GM23248 (cell line): Measurements from ENCODE around the gene FAM209A.

Experiments used
- EZH2 ChIP-seq: fragments of 200-600 bp; sonication (generic); IDR thresholded peaks from 2 replicates; pipeline ENCODE4 v1.6.1; 2018; ENCODE audit warnings: antibody characterized with exemption, mild to moderate bottlenecking; ENCODE audit not compliant: insufficient read depth, poor library complexity, severe bottlenecking
- EZH2phosphoT487 ChIP-seq: fragments of 200-600 bp; sonication (generic); IDR thresholded peaks from 2 replicates; pipeline ENCODE4 v1.6.1; 2018; ENCODE audit warnings: antibody characterized with exemption, moderate library complexity, mild to moderate bottlenecking, low read depth; ENCODE audit not compliant: insufficient read depth

GRCh38 chr20:56558968-56559367 is 34.4 kb downstream of the FAM209A start:
- TF ChIP-seq EZH2: no peak
- no peak for TF ChIP-seq EZH2phosphoT487
